ENCODE results near the gene GFRA1.

The GFRA1 gene

DNA sequence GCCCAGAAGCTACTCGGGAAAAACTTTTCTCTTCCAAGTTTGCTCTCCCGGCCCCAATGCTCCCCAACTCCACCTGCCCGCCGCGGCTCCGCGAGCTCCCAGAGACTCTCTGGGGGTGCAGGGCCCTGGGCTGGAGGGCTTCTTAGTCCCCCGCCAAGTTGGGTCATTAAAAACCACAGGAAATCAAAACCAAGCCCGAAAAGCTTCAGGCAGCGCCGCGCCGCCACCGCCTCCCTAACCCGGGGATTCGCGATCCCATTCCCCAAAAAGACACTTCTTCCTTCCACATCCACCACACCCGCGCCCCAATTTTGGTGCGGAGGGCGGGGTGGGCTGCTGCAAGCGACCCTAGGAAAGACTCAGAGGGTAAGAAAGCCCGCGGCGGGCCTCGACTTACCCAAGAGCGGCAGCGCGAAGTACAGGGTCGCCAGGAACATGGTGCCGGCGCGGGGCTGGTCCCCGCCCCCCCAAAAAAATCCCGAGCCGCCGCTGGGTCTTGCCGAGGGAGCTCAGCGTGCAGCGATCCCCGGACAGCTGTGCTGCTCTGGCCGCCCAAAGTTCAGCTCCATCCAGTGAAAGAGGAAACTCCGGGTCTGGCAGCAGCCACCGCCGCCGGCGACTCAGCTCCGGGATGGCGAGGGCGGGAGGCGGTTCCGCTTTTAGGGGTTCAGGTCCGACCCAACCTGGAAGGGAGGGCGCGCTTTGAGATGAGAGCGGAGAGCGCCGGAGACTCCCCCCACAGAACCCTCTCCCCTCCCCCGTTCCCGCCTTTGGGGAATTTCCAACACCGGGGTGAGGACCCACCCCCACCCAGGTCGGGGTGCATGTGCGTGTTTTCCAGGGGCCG is 1.2 kb downstream of the GFRA1 start:
- no peak for TF ChIP-seq CTCF (IDR thresholded peaks at IDR 0.05; ENCODE audit: borderline replicate concordance, insufficient read depth, low read depth, low read length)
- no peak overlapping the region for H3K4me3 ChIP-seq (ENCODE audit: low read depth, low read length)

DNA sequence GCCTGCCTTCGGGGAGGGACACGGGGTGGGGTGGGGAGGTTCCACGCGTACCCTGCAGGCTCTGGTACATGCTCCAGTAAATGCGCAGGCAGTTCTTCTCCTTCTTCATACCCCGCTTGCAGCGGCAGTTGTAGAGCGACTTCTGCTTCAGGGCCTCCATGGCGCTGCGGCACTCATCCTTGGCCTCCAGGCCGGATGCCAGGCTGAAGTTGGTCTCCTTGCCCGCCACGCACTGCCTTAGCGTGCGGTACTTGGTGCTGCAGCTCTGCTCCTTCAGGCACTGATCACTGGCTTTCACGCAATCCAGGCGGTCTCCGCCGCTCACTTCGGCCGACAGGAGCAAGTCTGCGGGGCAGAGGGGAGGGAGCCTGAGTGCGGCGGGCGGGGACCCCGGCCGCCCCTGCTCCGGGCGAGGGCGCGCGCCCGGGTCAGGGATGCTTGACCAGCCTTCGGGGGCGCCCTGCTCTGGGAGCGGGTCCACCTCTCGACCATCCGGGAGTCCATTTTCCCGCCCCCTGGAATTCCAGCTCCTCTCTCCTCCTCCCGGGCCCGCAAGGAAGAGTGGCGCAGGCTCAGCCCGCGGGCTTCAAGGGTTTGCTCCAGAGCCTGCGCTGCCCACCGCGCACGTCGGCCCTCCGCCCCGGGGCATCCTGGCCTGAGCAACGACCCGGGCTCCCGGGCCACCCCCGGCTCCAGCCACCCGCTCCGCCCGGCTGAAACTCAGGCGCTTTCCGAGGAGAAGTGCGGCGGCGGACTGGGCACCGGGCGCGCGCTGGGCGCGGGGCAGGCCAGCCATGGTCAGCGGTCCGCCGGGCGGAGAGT is 2.0 kb downstream of the GFRA1 start:
- no peak for TF ChIP-seq CTCF (IDR thresholded peaks at IDR 0.05; ENCODE audit: borderline replicate concordance, insufficient read depth, low read depth, low read length)
- H3K4me3 ChIP-seq (ENCODE audit: low read depth, low read length): no peak overlapping the region

- no peak overlapping the region for H3K4me3 ChIP-seq (ENCODE audit: low read depth, low read length)
- TF ChIP-seq CTCF (IDR thresholded peaks at IDR 0.05; ENCODE audit: borderline replicate concordance, insufficient read depth, low read depth, low read length): no peak
These were observed 2.8 kb downstream of the GFRA1 start for GRCh38 chr10:116270126-116270770.

DNA sequence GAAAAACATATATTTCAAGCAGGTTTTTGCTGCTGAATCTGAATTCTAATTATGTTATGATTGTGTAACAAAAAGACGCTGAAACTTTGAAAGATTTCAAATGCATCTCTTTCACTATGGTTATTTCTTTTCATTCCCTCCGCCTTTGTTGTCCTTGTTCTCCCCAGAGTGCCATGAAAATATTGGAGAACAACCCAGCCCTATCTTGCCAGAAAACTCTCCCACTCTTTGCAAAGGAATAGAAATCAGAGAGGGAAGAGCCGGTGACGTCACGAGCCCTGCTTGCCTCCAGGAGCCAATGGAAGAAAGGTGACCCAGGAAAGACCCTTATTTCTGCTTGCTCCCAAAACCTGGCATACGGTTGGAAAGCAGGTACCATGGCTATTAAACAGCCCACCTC is 3.4 kb downstream of the GFRA1 start:
- TF ChIP-seq CTCF (IDR thresholded peaks at IDR 0.05; ENCODE audit: borderline replicate concordance, insufficient read depth, low read depth, low read length): no peak
- no peak overlapping the region for H3K4me3 ChIP-seq (ENCODE audit: low read depth, low read length)

DNA sequence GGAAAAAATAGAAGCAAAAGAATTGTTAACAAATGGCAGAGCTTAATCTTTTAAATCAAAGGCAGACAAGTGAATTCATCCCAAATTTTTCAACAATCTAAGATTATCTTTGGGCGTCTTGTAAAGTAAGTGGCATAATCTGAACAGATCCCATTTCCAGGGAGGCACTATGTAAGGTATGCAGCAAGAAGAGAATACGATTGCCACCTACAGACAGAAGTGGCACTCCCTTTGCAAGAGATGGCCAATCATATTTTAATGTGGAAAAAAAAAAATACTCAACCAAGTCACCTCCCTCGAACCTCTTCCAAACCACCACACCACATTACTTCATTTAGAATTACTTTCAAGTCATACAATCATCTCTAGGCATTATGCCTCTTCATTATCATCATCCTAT is 4.0 kb downstream of the GFRA1 start:
- TF ChIP-seq CTCF (IDR thresholded peaks at IDR 0.05; ENCODE audit: borderline replicate concordance, insufficient read depth, low read depth, low read length): no peak
- H3K4me3 ChIP-seq (ENCODE audit: low read depth, low read length): no peak overlapping the region

- TF ChIP-seq CTCF (IDR thresholded peaks at IDR 0.05; ENCODE audit: borderline replicate concordance, insufficient read depth, low read depth, low read length): no peak
- no peak overlapping the region for H3K4me3 ChIP-seq (ENCODE audit: low read depth, low read length)
These were observed 7.3 kb downstream of the GFRA1 start for GRCh38 chr10:116265686-116266085.

All from GM12875 (cell line).